ENCODE measurements around the gene NRN1.

DNA sequence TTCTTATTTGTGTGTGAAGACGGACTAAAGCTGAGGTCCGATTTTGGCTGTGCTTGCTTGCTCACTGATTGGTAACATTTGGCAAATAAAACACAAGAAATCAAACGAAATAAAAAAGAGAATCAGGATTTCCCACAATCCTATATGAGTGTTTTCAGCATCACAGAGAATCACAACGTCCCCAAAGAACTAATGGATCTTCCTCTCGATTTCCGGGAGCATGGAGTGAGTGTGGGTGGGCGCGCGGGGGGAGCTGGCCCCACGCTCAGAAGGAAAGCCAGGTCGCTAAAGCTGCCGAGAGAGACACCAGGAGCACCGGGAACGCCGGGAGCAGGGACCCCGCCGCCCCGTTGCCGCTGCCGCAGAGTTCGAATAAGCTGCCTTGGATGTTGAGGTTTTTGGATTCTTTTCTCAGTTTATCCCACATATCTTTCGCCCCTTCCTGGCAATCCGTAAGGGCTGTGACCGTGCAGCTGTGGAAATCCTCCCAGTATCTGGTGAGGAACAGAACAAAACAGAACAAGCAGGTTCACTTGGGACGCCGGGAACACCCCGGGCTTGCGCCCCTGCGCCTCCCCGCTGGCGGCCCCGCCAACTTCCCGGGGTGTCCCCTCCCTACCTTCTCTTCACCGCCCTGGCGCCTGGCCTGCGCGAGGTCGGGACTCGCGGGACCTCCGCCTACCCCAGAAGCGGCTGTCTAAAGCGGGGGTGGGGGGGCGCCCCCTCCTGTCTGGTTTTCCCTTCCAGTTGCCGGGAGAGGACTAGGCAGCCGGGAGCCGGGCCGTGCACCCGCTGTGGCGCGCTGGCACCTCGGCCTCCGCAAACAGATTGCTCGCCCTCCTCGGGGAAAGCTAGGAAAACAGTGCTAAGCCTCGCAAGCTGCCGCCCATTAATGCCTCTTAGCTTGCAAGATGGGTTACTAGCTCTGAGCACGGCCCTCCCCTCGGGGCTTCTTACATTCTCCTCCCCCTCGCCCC lies 7.7 kb downstream of the NRN1 start:
- TF ChIP-seq CEBPB (IDR thresholded peaks at IDR 0.05) (no peak), FOXM1 (IDR thresholded peaks at IDR 0.05; ENCODE audit: borderline replicate concordance, low read depth) (no peak), TEAD4 (IDR thresholded peaks at IDR 0.05) (no peak), ZBTB7A (IDR thresholded peaks at IDR 0.05; ENCODE audit: low read depth) (no peak), YY1 (IDR thresholded peaks at IDR 0.05; ENCODE audit: low read depth) (no peak), TAF1 (IDR thresholded peaks at IDR 0.05; ENCODE audit: low read depth) (no peak), RAD21 (IDR thresholded peaks at IDR 0.05; ENCODE audit: low read depth) (no peak), EP300 (IDR thresholded peaks at IDR 0.05; ENCODE audit: borderline replicate concordance) (no peak)
- TF ChIP-seq, protein P1, sequence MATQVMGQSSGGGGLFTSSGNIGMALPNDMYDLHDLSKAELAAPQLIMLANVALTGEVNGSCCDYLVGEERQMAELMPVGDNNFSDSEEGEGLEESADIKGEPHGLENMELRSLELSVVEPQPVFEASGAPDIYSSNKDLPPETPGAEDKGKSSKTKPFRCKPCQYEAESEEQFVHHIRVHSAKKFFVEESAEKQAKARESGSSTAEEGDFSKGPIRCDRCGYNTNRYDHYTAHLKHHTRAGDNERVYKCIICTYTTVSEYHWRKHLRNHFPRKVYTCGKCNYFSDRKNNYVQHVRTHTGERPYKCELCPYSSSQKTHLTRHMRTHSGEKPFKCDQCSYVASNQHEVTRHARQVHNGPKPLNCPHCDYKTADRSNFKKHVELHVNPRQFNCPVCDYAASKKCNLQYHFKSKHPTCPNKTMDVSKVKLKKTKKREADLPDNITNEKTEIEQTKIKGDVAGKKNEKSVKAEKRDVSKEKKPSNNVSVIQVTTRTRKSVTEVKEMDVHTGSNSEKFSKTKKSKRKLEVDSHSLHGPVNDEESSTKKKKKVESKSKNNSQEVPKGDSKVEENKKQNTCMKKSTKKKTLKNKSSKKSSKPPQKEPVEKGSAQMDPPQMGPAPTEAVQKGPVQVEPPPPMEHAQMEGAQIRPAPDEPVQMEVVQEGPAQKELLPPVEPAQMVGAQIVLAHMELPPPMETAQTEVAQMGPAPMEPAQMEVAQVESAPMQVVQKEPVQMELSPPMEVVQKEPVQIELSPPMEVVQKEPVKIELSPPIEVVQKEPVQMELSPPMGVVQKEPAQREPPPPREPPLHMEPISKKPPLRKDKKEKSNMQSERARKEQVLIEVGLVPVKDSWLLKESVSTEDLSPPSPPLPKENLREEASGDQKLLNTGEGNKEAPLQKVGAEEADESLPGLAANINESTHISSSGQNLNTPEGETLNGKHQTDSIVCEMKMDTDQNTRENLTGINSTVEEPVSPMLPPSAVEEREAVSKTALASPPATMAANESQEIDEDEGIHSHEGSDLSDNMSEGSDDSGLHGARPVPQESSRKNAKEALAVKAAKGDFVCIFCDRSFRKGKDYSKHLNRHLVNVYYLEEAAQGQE (IDR thresholded peaks at IDR 0.05; ENCODE audit: low read depth) = no peak

Measured in Ishikawa (cell line).